Measurements from ENCODE around the gene ACAP2.

GRCh38 chr3:195265363-195265976, 177.3 kb downstream of the ACAP2 start:
- TF ChIP-seq CTCF (IDR thresholded peaks at IDR 0.05; ENCODE audit: poor library complexity) (no peak), EZH2phosphoT487 (IDR thresholded peaks at IDR 0.05; ENCODE audit: low read depth, severe bottlenecking, unreplicated experiment) (no peak), EZH2 (IDR thresholded peaks at IDR 0.05; ENCODE audit: borderline replicate concordance) (no peak)

All from hepatocyte (in vitro differentiated cells).